ENCODE data around the gene RNF213.

Gene RNF213

GRCh38 chr17:80362428-80363119 lies 101.9 kb downstream of the RNF213 start:
- no peaks in the 10 kb centered on the region for H3K4me1 ChIP-seq (ENCODE audit: control insufficient read depth in 2 of 2, insufficient read depth in 2 of 2, low read length in 2 of 2)
- no peaks in the 10 kb centered on the region for H3K9me3 ChIP-seq (ENCODE audit: control insufficient read depth in 2 of 2, low read length in 2 of 2)
- H3K4me3 ChIP-seq (ENCODE audit: low read length in 2 of 2) = no peak overlapping the region
- no peak overlapping the region for H3K9ac ChIP-seq (ENCODE audit: low read depth in 1 of 2, low read length in 2 of 2)
- no peak overlapping the region for H3K27ac ChIP-seq (ENCODE audit: low read depth in 2 of 2, low read length in 2 of 2)
- peaks cover 78 to 91% of the 10 kb centered on the region in 2 donors for H3K36me3 ChIP-seq (ENCODE audit: control insufficient read depth in 2 of 2, insufficient read depth in 2 of 2, low read length in 2 of 2)
- no peaks in the 10 kb centered on the region for H3K27me3 ChIP-seq (ENCODE audit: control insufficient read depth in 2 of 2, insufficient read depth in 2 of 2, low read length in 2 of 2)

GRCh38 chr17:80363120-80363515 lies 102.5 kb downstream of the RNF213 start:
- Histone ChIP-seq H3K9ac (ENCODE audit: low read depth in 1 of 2, low read length in 2 of 2) (no peak overlapping the region), H3K4me1 (ENCODE audit: control insufficient read depth in 2 of 2, insufficient read depth in 2 of 2, low read length in 2 of 2) (no peaks in the 10 kb centered on the region), H3K36me3 (ENCODE audit: control insufficient read depth in 2 of 2, insufficient read depth in 2 of 2, low read length in 2 of 2) (peaks cover 80 to 91% of the 10 kb centered on the region in 2 donors), H3K4me3 (ENCODE audit: low read length in 2 of 2) (no peak overlapping the region), H3K27ac (ENCODE audit: low read depth in 2 of 2, low read length in 2 of 2) (no peak overlapping the region), H3K9me3 (ENCODE audit: control insufficient read depth in 2 of 2, low read length in 2 of 2) (no peaks in the 10 kb centered on the region), H3K27me3 (ENCODE audit: control insufficient read depth in 2 of 2, insufficient read depth in 2 of 2, low read length in 2 of 2) (no peaks in the 10 kb centered on the region)

- no peak overlapping the region for H3K27ac ChIP-seq (ENCODE audit: low read depth in 2 of 2, low read length in 2 of 2)
- H3K27me3 ChIP-seq (ENCODE audit: control insufficient read depth in 2 of 2, insufficient read depth in 2 of 2, low read length in 2 of 2) = no peaks in the 10 kb centered on the region
- H3K4me3 ChIP-seq (ENCODE audit: low read length in 2 of 2) = no peak overlapping the region
- H3K36me3 ChIP-seq (ENCODE audit: control insufficient read depth in 2 of 2, insufficient read depth in 2 of 2, low read length in 2 of 2) = peaks cover 78 to 89% of the 10 kb centered on the region in 2 donors
- H3K9ac ChIP-seq (ENCODE audit: low read depth in 1 of 2, low read length in 2 of 2) = no peak overlapping the region
- H3K4me1 ChIP-seq (ENCODE audit: control insufficient read depth in 2 of 2, insufficient read depth in 2 of 2, low read length in 2 of 2) = no peaks in the 10 kb centered on the region
- no peaks in the 10 kb centered on the region for H3K9me3 ChIP-seq (ENCODE audit: control insufficient read depth in 2 of 2, low read length in 2 of 2)
Measured at GRCh38 chr17:80363518-80364090, 103.0 kb downstream of the RNF213 start.

- H3K27ac ChIP-seq (ENCODE audit: low read depth in 2 of 2, low read length in 2 of 2) = no peak overlapping the region
- no peak overlapping the region for H3K4me3 ChIP-seq (ENCODE audit: low read length in 2 of 2)
- no peaks in the 10 kb centered on the region for H3K27me3 ChIP-seq (ENCODE audit: control insufficient read depth in 2 of 2, insufficient read depth in 2 of 2, low read length in 2 of 2)
- H3K9ac ChIP-seq (ENCODE audit: low read depth in 1 of 2, low read length in 2 of 2) = no peak overlapping the region
- peaks cover 77 to 89% of the 10 kb centered on the region in 2 donors for H3K36me3 ChIP-seq (ENCODE audit: control insufficient read depth in 2 of 2, insufficient read depth in 2 of 2, low read length in 2 of 2)
- no peaks in the 10 kb centered on the region for H3K4me1 ChIP-seq (ENCODE audit: control insufficient read depth in 2 of 2, insufficient read depth in 2 of 2, low read length in 2 of 2)
- no peaks in the 10 kb centered on the region for H3K9me3 ChIP-seq (ENCODE audit: control insufficient read depth in 2 of 2, low read length in 2 of 2)
Measured at GRCh38 chr17:80364091-80364691, 103.5 kb downstream of the RNF213 start.

- no peaks in the 10 kb centered on the region for H3K27me3 ChIP-seq (ENCODE audit: control insufficient read depth in 2 of 2, insufficient read depth in 2 of 2, low read length in 2 of 2)
- no peaks in the 10 kb centered on the region for H3K4me1 ChIP-seq (ENCODE audit: control insufficient read depth in 2 of 2, insufficient read depth in 2 of 2, low read length in 2 of 2)
- H3K4me3 ChIP-seq (ENCODE audit: low read length in 2 of 2) = no peak overlapping the region
- H3K36me3 ChIP-seq (ENCODE audit: control insufficient read depth in 2 of 2, insufficient read depth in 2 of 2, low read length in 2 of 2) = peaks cover 78 to 90% of the 10 kb centered on the region in 2 donors
- H3K9me3 ChIP-seq (ENCODE audit: control insufficient read depth in 2 of 2, low read length in 2 of 2) = no peaks in the 10 kb centered on the region
- no peak overlapping the region for H3K27ac ChIP-seq (ENCODE audit: low read depth in 2 of 2, low read length in 2 of 2)
- no peak overlapping the region for H3K9ac ChIP-seq (ENCODE audit: low read depth in 1 of 2, low read length in 2 of 2)
Measured at GRCh38 chr17:80365001-80365965, 104.6 kb downstream of the RNF213 start.

- Histone ChIP-seq H3K27ac (ENCODE audit: low read depth in 2 of 2, low read length in 2 of 2) (no peak overlapping the region), H3K9ac (ENCODE audit: low read depth in 1 of 2, low read length in 2 of 2) (no peak overlapping the region), H3K27me3 (ENCODE audit: control insufficient read depth in 2 of 2, insufficient read depth in 2 of 2, low read length in 2 of 2) (no peaks in the 10 kb centered on the region), H3K9me3 (ENCODE audit: control insufficient read depth in 2 of 2, low read length in 2 of 2) (no peaks in the 10 kb centered on the region), H3K4me1 (ENCODE audit: control insufficient read depth in 2 of 2, insufficient read depth in 2 of 2, low read length in 2 of 2) (no peaks in the 10 kb centered on the region), H3K4me3 (ENCODE audit: low read length in 2 of 2) (no peak overlapping the region), H3K36me3 (ENCODE audit: control insufficient read depth in 2 of 2, insufficient read depth in 2 of 2, low read length in 2 of 2) (peaks cover 78 to 89% of the 10 kb centered on the region in 2 donors)
Measured at GRCh38 chr17:80365983-80366382, 105.3 kb downstream of the RNF213 start.

- no peak overlapping the region for H3K4me3 ChIP-seq (ENCODE audit: low read length in 2 of 2)
- H3K9ac ChIP-seq (ENCODE audit: low read depth in 1 of 2, low read length in 2 of 2) = no peak overlapping the region
- no peak overlapping the region for H3K27ac ChIP-seq (ENCODE audit: low read depth in 2 of 2, low read length in 2 of 2)
- H3K27me3 ChIP-seq (ENCODE audit: control insufficient read depth in 2 of 2, insufficient read depth in 2 of 2, low read length in 2 of 2) = no peaks in the 10 kb centered on the region
- no peaks in the 10 kb centered on the region for H3K9me3 ChIP-seq (ENCODE audit: control insufficient read depth in 2 of 2, low read length in 2 of 2)
- no peaks in the 10 kb centered on the region for H3K4me1 ChIP-seq (ENCODE audit: control insufficient read depth in 2 of 2, insufficient read depth in 2 of 2, low read length in 2 of 2)
- H3K36me3 ChIP-seq (ENCODE audit: control insufficient read depth in 2 of 2, insufficient read depth in 2 of 2, low read length in 2 of 2) = peaks cover 81 to 90% of the 10 kb centered on the region in 2 donors
Measured at GRCh38 chr17:80367503-80367902, 106.9 kb downstream of the RNF213 start.

GRCh38 chr17:80371196-80371595 lies 110.5 kb downstream of the RNF213 start:
- H3K36me3 ChIP-seq (ENCODE audit: control insufficient read depth in 2 of 2, insufficient read depth in 2 of 2, low read length in 2 of 2) = peaks cover 81 to 85% of the 10 kb centered on the region in 2 donors
- no peak overlapping the region for H3K9ac ChIP-seq (ENCODE audit: low read depth in 1 of 2, low read length in 2 of 2)
- no peak overlapping the region for H3K27ac ChIP-seq (ENCODE audit: low read depth in 2 of 2, low read length in 2 of 2)
- no peak overlapping the region for H3K4me3 ChIP-seq (ENCODE audit: low read length in 2 of 2)
- H3K27me3 ChIP-seq (ENCODE audit: control insufficient read depth in 2 of 2, insufficient read depth in 2 of 2, low read length in 2 of 2) = no peaks in the 10 kb centered on the region
- H3K9me3 ChIP-seq (ENCODE audit: control insufficient read depth in 2 of 2, low read length in 2 of 2) = no peaks in the 10 kb centered on the region
- no peaks in the 10 kb centered on the region for H3K4me1 ChIP-seq (ENCODE audit: control insufficient read depth in 2 of 2, insufficient read depth in 2 of 2, low read length in 2 of 2)

GRCh38 chr17:80372456-80372855 lies 111.8 kb downstream of the RNF213 start:
- H3K27me3 ChIP-seq (ENCODE audit: control insufficient read depth in 2 of 2, insufficient read depth in 2 of 2, low read length in 2 of 2) = no peaks in the 10 kb centered on the region
- H3K9me3 ChIP-seq (ENCODE audit: control insufficient read depth in 2 of 2, low read length in 2 of 2) = no peaks in the 10 kb centered on the region
- no peak overlapping the region for H3K9ac ChIP-seq (ENCODE audit: low read depth in 1 of 2, low read length in 2 of 2)
- H3K4me1 ChIP-seq (ENCODE audit: control insufficient read depth in 2 of 2, insufficient read depth in 2 of 2, low read length in 2 of 2) = no peaks in the 10 kb centered on the region
- H3K27ac ChIP-seq (ENCODE audit: low read depth in 2 of 2, low read length in 2 of 2) = no peak overlapping the region
- H3K36me3 ChIP-seq (ENCODE audit: control insufficient read depth in 2 of 2, insufficient read depth in 2 of 2, low read length in 2 of 2) = peaks cover 87% of the 10 kb centered on the region in 2 donors
- H3K4me3 ChIP-seq (ENCODE audit: low read length in 2 of 2) = no peak overlapping the region
